Muscle of back (tissue), 11 donors: ENCODE data around the gene STRN3. TPM values are rescaled to one million over a fixed set of nuclear protein-coding genes. Genes with fewer than 3 reads are reported as not detected.
"Not testable (repeated sequence)": the region's sequence is repeated elsewhere in the genome, so short reads cannot be mapped to it uniquely, and the experiment has no call there.

Experiments
- DNase-seq, 3 donors: peaks; one replicate each; pipeline versions ENCODE4 v3.0.0 to v3.0.0-alpha.2; 2013
- polyA plus RNA-seq, 10 donors: library from polyadenylated mRNA; unstranded; fragments of 120-200 nt; gene quantifications; one replicate each; pipeline ENCODE4 v1.2.1, GENCODE V29; 2013; ENCODE audit not compliant: insufficient read length in 10 of 10

STRN3 gene
- polyA plus RNA-seq, 10 donors, result 37.7 to 58.5 (median 45.2) TPM

- DNase-seq, result no peak
Observed at GRCh38 chr14:30972882-30973582, 53.1 kb downstream of the STRN3 start.

DNA sequence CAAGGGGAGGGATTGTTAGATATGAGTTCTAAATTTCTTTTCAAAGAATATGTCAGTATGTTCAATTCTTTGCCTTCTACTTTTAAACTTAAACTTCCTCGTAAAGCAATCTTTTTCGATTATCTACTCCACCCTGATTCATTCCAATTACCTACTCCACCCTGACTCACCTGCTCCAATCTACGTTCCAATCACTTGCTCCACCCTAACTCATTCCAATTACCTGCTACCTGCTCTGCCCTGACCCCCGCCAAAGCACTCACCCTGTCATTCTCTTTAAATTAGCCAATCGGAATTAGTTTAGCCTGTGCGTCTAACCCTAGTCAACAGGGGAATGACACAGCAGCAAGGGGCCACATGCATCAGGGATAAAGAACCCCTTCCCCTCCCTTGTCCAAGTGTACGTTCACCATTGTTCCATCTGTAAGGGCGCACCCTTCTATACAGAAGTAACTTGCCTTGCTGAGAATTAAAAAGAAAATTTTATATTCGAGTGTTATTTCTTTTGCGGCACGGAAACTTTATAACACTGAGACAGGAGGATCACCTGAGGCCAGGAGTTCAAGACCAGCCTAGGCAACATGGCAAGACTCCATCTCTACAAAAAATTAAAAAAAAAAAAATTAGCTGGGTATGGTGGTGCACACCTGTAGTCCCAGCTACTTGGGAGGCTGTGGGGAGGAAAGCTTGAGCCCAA lies 54.0 kb downstream of the STRN3 start:
- DNase-seq, result not testable (repeated sequence)

DNA sequence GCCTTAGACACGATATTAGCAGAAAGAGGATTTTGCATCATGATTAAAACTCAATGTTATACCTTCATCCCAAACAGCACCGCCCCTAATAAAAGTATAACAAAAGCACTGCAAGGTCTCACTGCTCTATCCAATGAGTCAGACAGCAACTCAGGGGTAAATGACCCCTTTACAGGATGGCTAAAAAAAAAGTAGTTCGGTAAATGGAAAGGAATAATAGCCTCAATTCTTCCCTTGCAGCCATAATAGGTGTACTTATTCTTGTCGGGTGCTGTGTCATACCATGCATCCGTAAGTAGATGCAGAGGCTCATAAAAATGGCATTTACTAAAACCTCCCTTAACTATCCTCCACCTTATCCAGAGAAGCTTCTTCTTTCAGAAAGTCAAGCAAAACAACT lies 54.6 kb downstream of the STRN3 start:
- no peak for DNase-seq

DNA sequence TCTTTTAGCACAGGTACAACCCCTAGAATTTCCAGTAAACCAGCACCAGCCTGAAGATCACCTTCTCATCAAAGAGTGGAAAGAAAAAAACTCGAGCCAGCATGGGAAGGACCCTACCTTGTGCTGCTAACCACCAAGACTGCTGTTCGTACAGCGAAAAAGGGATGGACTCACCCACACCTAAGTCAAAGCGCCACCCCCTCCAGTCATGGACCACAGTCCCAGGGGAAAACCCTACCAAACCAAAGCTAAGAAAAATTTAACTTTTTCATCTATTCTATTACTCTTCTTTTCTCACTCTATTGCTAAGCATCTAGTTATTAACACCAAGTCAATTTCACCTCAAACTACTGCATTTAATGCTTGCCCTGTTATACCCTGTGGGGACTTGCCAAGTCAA lies 56.4 kb downstream of the STRN3 start:
- not testable (repeated sequence) for DNase-seq

DNA sequence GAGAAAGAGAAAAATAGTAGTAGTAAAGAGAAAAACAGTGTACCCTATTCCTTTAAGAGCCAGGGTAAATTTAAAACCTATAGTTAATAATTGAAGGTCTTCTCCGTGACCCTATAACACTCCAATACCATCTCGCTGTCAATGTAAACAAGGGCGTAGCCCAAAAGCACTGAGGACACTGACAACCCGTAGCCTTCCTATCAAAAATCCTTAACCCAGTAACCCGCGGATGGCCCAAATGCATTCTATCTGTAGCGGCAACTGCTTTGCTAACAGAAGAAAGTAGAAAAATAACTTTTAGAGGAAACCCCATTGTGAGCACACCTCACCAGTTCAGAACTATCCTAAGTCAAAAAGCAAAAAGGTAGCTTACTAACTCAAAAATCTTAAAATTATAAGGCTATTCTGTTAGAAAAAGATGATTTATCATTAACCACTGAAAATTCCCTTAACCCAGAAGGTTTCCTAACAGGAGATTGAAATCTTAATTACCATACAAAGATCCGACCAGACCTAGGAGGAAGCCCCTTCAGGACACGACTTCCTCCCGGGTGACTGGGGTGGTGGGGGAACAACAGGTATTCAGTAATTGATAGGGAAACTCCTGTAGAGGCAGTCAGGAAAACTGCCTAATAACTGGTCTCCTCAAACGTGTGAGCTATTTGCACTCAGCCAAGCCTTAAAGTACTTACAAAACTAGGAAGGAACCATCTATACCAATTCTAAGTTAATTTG lies 58.6 kb downstream of the STRN3 start:
- DNase-seq, result not testable (repeated sequence)

- no peak for DNase-seq
Observed at GRCh38 chr14:30966415-30967363, 59.5 kb downstream of the STRN3 start.

- DNase-seq, result not testable (repeated sequence)
Observed at GRCh38 chr14:30965861-30966260, 60.3 kb downstream of the STRN3 start.

DNA sequence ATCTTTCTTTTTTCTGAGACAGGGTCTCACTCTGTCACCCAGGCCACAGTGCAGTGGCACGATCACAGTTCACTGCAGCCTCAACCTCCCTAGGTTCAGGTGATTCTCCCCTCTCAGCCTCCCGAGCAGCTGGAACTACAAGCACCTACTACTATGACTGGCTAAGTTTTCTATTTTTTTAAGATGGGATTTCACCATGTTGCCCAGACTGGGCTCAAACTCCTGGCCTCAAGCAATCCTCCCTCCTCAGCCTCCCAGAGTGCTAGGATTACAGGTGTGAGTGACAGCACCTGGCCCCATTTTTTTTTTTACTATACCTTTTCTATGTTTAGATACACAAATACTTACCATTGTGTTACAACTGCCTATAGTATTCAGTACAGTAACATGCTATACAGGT lies 63.6 kb downstream of the STRN3 start:
- DNase-seq, result not testable (repeated sequence)

GRCh38 chr14:30961330-30961729 lies 64.8 kb downstream of the STRN3 start:
- no peak for DNase-seq

- no peak for DNase-seq
Observed at GRCh38 chr14:30960216-30960615, 66.0 kb downstream of the STRN3 start.

GRCh38 chr14:30958555-30959407 lies 67.4 kb downstream of the STRN3 start:
- no peak for DNase-seq

GRCh38 chr14:30957813-30958370 lies 68.3 kb downstream of the STRN3 start:
- no peak for DNase-seq

- no peak for DNase-seq
Observed at GRCh38 chr14:30949651-30950050, 76.5 kb downstream of the STRN3 start.

DNA sequence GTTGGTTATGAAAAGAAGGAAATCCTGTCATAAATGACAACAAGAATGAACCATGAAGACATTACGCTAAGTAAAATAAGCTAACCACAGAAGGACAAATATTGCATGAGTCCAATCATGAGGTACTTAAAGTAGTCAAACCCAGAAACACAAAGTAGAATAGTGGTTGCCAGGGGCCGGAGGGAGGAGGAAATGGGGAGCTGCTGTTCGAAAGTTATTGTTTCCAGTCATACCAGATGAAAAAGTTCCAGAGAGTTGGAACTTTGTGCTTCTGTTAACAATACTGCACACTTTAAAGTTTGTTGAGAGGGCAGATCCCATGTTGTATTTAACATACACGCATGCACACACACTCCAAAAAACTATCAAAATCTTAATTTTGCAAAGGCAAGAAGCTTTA lies 82.5 kb downstream of the STRN3 start:
- DNase-seq, result no peak

- DNase-seq, result no peak
Observed at GRCh38 chr14:30940886-30941285, 85.3 kb downstream of the STRN3 start.

GRCh38 chr14:30938617-30939016 lies 87.6 kb downstream of the STRN3 start:
- DNase-seq, result no peak

- DNase-seq, result no peak
Observed at GRCh38 chr14:30935445-30935844, 90.7 kb downstream of the STRN3 start.

- DNase-seq, result not testable (repeated sequence)
Observed at GRCh38 chr14:30933937-30934336, 92.2 kb downstream of the STRN3 start.

DNA sequence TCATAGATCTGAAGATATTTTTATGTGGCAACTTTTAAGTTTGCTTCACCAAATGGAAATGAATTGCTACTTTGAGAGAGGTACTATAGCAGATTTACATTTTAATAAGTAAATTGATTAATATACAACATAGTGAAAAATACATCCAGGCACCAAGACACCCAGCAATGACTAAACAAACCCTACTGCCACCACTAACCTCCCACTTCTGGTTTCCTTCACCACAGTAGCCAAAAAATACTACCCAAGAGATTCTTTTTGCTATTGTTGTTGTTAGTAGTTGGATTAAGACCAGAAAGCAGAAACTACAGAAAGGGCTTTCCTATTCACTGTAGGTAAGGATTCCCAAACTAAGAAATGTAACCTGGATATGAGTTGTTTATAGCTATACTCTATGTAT lies 97.7 kb downstream of the STRN3 start:
- DNase-seq, result no peak

DNA sequence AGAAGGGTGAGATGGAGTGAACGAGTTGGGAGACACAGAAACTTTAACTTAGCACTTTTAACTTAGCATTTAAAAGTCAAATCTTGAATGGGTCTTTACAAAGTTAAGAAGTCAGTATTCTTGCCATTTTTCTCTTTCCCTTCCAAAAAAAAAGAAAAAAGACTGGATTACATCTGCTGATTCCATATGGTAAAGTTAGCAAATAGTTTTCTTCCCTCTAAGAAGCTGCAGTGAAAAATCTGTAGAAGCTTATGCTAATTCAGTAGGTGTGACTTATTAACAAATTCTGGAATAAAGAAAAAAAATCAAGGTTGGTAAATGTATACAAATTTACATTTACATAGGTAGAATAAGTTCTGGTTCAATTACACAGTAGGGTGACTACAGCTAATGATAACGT lies 100.9 kb downstream of the STRN3 start:
- DNase-seq, result no peak
